Endothelial cell of coronary artery (primary cell): Measurements from ENCODE around the gene PIP4P1. TPM values are rescaled to one million over a fixed set of nuclear protein-coding genes. Genes with fewer than 3 reads are reported as not detected.

Source experiments
- total RNA-seq: library from RNA; depleted of rRNA; stranded (reverse); fragments of >200 nt; gene quantifications from 2 replicates; pipeline ENCODE4 v1.2.3, GENCODE V29; 2014

Gene PIP4P1
- total RNA-seq: 14.3 and 14.7 TPM in 2 replicates

DNA sequence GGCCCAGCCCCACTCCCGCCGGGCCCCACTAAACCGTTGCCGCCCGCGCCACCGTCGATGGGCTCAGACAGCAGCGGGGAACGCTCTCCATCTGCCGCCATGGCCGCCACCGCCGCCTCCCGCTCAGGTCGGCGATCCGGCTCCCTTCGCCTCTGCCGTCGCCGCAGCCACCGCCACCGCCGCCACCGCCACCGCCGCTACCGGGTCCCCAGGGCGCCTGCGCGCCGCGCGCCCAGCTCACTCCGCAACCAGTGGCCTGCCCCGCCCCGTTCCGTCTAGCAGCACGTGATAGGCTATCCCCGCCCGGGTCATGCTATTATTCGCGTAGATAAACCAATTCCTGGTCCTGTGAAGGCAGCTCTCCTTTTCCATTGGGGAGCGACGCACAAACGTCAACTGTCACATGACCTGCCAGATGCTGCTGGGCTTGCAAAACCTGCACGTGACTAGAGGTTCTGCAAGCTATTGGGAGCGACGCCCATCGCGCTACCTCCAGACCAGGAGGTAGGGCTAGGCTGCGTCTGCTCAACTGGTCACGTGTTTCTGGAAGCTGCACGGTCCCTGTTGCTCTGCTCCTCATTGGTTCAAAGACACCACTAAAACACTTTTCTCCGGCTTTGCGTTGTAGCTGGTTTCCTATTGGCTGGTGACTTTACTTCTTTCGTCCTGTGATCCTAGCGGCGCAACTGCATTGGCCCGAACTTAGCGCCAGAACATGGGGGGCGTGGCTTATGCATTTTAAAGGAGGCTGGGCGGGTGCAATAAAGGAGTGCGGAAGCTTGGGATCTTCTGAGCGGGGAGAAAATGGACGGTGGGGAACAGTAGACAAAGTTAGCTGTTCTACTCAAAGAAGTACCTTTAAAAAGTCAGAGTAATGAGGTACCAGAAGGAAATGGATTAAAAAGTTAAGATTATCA is at the start of gene PIP4P1:
TSS of gene PIP4P1 (minus strand) at position 210 of the 917 bp plus-strand sequence. CDS start at position 101, 109 bp downstream.

DNA sequence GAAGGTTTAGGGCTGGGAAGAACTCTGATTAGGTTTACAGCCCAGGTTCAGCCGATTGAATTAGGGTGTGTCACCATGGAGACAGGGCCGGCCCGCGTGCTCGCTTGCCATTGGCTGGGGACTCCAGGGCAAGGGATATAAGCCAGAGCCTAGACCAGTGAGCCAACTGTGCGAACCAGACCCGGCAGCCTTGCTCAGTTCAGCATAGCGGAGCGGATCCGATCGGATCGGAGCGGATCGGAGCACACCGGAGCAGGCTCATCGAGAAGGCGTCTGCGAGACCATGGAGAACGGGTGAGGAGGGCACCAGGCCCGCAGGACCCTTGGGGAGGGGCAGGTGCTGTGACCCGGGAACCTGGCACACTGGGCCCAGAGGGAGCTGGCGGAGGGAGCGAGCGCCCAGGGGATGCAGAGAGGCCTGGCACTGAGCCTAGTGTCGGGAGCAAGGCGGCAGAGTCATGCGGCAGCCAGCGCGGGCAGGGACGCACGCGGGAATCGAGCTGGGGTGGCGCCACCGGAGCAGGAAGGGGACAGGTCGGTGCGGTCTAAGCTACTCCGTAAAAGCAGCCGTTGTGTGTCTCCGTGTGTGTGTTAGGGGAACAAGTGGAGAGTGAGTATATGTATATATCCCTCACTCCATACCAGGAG is 8.1 kb upstream of the PIP4P1 start, which contains the start of gene PNP:
TSS of gene PNP (plus strand) at position 165 of the 648 bp plus-strand sequence. CDS start at position 284, 119 bp downstream.

DNA sequence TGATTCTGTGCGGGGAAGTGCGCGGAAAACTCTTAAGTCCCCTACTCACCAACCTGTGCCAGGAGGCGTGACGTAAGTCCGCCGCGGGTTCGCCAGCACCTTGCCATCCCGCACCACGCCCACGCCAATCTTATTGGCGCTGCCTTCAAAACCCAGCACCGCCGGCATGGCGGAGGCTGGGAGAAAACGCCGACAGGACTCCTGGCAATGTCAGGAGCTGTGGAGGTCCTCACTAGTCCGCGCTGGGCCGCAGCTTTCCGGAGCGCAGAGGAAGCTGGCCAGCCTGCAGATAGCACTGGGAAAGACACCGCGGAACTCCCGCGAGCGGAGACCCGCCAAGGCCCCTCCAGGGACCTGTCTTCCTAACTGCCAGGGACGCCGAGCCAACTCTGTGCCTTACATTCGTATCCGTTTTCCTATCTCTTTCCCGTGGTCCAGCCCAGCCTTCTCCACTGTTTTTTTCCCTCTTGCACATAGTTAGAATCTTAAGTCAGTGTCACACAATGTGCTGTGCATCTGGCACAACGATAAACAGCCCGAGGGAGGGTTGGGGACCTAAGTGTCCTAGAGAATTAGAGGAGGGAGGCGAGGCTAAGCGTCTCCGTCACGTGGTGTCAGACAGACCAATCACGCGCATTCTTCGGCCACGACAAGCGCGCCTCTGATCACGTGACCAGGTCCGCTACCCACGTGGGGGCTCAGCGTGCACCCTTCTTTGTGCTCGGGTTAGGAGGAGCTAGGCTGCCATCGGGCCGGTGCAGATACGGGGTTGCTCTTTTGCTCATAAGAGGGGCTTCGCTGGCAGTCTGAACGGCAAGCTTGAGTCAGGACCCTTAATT is 6.5 kb downstream of the PIP4P1 start, which contains the start of the genes APEX1 and OSGEP:
TSS of gene APEX1 (plus strand) at position 711 of the 839 bp plus-strand sequence. CDS start 420 bp downstream, outside the sequence.
TSS of gene OSGEP (minus strand) at position 297 of the 839 bp plus-strand sequence. CDS start at position 168, 129 bp downstream.

DNA sequence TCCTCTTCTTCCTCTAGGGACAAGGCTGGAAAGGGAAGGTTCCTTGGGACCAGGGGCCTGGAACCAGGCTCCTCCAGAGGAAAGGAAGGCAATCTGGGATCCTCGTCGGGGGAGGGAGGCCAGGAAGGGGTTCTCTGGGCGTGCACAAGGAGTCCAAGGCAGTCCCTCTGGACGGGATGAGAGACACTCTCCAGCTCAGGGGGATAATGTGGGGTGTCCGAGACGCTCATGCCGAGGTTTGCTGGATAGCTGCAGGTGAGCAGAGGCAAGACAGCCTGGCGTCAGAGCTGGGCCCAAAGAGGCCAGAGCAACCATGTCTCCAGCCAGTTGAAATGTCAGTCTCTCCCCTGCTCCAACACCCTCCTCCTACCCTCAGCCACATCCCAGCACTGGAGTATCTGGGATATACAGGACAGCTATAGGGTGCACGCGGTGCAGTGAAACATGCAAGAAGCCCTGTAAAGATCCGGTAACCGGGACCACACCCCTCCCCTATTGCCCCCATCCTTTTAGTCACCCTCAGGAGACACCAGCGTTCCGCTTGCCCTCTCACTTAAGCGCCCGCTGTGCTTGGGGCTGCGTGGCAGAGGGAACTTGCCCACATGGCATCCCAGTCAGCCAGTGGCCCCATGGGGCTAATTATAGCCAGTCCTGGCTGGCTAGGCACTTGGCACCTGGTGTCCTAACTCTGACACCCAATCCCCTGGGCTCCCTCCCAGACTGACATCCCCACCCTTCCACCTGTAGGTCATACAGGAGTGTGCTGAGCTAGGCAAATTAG is 25.5 kb downstream of the PIP4P1 start, which contains the start of gene KLHL33:
TSS of gene KLHL33 (minus strand) at position 585 of the 781 bp plus-strand sequence. CDS start at position 230, 355 bp downstream.

DNA sequence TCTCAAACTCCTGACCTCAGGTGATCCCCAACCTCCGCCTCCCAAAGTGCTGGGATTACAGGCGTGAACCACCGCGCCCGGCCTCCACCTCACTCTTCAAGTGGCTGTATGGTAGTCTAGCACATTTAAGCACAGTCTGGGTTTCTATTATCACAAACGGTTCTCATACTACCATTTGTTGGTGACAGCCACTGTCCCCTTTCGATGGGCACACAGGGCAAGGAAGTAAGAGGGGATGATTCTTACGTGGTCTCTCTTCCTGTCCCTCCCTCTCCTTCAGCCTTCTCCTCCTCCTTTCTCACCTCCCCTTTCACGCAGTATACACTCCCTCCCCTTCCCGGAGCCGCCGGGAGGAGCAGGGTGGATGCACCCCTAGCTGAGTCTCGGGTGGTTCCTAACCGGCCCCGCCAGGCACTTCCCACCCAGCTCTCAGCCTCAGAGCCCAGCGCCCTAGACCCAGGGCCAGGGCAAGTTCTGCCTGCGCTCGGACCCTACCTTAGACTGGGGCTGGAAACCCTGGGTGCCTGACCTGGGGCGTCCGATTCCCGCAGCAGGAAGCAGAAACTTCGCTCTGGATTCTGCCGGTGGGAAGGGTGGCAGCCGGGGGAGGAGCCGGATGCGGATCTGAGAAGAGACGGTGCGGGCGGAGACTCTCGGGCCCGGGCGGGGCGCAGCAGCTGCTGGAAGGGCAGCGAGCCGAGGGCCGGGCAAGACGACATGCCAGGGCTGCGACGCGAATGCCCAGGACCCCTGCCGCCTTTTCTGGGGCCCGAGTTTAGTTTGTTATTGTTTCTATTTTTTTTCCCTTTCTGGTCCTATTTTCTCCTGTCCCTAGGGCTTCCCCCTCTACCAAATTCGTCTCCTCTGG is 48.1 kb downstream of the PIP4P1 start, which contains the start of gene TEP1:
TSS of gene TEP1 (minus strand) at position 626 of the 868 bp plus-strand sequence. CDS start 5,062 bp downstream, outside the sequence.

Other genes starting within 250 kb of the PIP4P1 start
- not detected in 2 replicates for gene OR11H6, start 237.7 kb downstream of the PIP4P1 start, total RNA-seq
- gene OR11H7, start 232.5 kb downstream of the PIP4P1 start, total RNA-seq: not detected in 2 replicates
- gene OR11H4, start 222.1 kb downstream of the PIP4P1 start, total RNA-seq: not detected in 2 replicates
- gene TTC5, start 155.5 kb downstream of the PIP4P1 start, total RNA-seq: 31.5 and 33.3 TPM in 2 replicates
- gene CCNB1IP1, start 128.2 kb downstream of the PIP4P1 start, total RNA-seq: 27.8 and 33.6 TPM in 2 replicates
- 7.3 and 7.6 TPM in 2 replicates for gene PARP2, start 117.8 kb downstream of the PIP4P1 start, total RNA-seq
- gene TEP1, start 47.9 kb downstream of the PIP4P1 start, total RNA-seq: 17.1 and 24.9 TPM in 2 replicates
- not detected in 2 replicates for gene KLHL33, start 25.3 kb downstream of the PIP4P1 start, total RNA-seq
- gene OSGEP, start 6.6 kb downstream of the PIP4P1 start, total RNA-seq: 25.9 and 40.8 TPM in 2 replicates
- gene APEX1, start 6.2 kb downstream of the PIP4P1 start, total RNA-seq: 60.0 and 85.9 TPM in 2 replicates
- gene PNP, start 8.0 kb upstream of the PIP4P1 start, total RNA-seq: 106 and 322 TPM in 2 replicates
- 0.56 and 1.3 TPM in 2 replicates for gene RNASE10, start 44.1 kb upstream of the PIP4P1 start, total RNA-seq
- gene RNASE9, start 99.6 kb upstream of the PIP4P1 start, total RNA-seq: not detected in 2 replicates
- not detected in 2 replicates for gene RNASE11, start 126.6 kb upstream of the PIP4P1 start, total RNA-seq
- gene RNASE12, start 129.9 kb upstream of the PIP4P1 start, total RNA-seq: not detected in 2 replicates
- gene OR6S1, start 180.3 kb upstream of the PIP4P1 start, total RNA-seq: not detected in 2 replicates
- 6.6 and 6.7 TPM in 2 replicates for gene RNASE4, start 223.1 kb upstream of the PIP4P1 start, total RNA-seq
- 1.9 and 2.6 TPM in 2 replicates for gene ANG, start 227.3 kb upstream of the PIP4P1 start, total RNA-seq